GM12874 (cell line): Measurements from ENCODE around the gene AGFG1.
"Not testable (repeated sequence)": the region's sequence is repeated elsewhere in the genome, so short reads cannot be mapped to it uniquely, and the experiment has no call there.

ENCODE experiments used
- TF ChIP-seq, protein P1 (sequence below): IDR thresholded peaks from 2 replicates; pipeline ENCODE4 v1.5.1; 2011; ENCODE audit warnings: low read depth, mild to moderate bottlenecking, control low read depth, low read length, moderate library complexity; ENCODE audit not compliant: insufficient read depth

AGFG1 gene

DNA sequence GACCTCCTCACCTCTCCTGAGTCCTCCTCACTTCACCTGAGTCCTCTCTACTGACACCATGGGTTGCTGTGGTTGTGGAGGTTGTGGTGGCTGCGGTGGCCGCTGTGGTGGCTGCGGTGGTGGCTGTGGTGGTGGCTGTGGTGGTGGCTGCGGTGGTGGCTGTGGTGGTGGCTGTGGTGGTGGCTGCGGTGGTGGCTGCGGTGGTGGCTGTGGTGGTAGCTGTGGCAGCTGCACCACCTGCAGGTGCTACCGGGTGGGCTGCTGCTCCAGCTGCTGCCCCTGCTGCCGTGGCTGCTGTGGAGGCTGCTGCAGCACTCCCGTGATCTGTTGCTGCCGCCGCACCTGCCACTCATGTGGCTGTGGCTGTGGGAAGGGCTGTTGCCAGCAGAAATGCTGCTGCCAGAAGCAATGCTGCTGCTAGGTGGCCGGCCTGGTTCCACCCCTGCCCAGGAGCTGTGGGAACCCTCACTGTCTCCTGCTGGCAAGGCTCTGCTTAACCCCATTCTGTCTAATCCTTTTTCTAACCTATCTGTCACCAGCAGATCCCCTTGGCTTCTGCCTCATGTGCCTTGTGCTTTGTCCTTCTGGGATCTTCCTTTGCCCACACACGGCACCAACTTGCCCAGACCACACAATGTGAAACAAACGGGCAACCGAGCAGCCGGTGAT is 127.0 kb downstream of the AGFG1 start, which contains the start of gene SCYGR2:
Gene SCYGR2 (plus strand): TSS at position 59 of the 669 bp plus-strand sequence. CDS start 0 bp downstream, at position 59.
- TF ChIP-seq, protein P1, sequence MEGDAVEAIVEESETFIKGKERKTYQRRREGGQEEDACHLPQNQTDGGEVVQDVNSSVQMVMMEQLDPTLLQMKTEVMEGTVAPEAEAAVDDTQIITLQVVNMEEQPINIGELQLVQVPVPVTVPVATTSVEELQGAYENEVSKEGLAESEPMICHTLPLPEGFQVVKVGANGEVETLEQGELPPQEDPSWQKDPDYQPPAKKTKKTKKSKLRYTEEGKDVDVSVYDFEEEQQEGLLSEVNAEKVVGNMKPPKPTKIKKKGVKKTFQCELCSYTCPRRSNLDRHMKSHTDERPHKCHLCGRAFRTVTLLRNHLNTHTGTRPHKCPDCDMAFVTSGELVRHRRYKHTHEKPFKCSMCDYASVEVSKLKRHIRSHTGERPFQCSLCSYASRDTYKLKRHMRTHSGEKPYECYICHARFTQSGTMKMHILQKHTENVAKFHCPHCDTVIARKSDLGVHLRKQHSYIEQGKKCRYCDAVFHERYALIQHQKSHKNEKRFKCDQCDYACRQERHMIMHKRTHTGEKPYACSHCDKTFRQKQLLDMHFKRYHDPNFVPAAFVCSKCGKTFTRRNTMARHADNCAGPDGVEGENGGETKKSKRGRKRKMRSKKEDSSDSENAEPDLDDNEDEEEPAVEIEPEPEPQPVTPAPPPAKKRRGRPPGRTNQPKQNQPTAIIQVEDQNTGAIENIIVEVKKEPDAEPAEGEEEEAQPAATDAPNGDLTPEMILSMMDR = not testable (repeated sequence)

DNA sequence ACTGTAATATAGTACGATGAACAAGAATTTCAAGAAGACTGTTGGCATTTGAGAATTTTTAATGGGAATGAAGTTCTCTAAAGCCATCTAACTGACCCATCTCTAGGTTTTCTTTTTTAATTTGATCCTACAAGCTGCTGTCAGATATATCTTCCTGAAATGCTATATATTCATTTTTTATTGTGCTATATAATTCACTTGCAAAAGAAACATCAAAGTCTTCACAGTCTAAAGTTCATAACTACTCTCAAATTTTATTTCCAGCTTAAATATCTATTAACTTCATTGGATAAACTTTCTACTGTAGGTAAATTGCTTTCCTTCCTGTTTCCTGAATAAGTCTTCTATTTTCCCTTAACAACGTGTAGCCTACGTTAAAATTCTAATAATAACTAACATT is 130.4 kb downstream of the AGFG1 start:
- TF ChIP-seq, protein P1 = no peak

DNA sequence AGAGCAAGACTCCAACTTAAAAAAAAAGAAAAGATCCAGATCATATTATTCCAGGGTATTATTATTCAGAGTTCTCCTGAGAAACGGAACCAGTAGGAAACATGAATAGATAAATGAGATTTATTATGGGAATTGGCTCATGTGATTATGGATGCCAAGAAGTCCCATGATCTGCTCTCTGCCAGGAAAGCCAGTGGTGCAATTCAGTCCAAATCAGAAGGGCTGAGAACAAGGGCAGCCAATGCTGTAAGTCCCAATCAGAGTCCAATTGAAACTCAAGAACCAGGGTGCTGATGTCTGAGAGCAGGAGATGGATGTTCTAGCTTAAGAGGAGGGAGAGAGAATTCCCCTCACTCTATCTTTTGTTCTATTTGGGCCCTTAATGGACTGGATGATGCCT is 134.5 kb downstream of the AGFG1 start:
- TF ChIP-seq, protein P1 = no peak

- TF ChIP-seq, protein P1 = no peak
Measured at GRCh38 chr2:227607941-227608340, 136.0 kb downstream of the AGFG1 start.

GRCh38 chr2:227608561-227609338 is 136.8 kb downstream of the AGFG1 start:
- TF ChIP-seq, protein P1 = no peak

DNA sequence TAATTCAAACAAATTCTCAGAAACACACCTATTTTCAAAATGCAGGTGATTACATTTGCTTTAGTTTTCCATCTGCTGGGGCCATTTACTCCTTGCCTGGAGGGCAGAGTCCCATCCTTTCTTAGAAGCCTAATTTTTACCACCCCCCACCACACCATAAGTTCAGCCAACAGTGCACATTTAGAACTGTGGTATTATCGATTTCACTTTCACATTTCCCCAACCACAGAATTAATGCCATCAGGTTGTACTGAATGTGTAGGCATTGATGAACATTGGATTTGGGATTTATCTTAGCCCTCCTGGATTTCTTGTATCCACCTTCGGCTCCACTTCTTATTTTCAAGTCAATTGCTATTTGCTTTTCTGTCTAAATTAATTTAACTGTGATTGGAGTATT is 138.2 kb downstream of the AGFG1 start:
- TF ChIP-seq, protein P1 = no peak
